Stimulated activated CD8-positive, alpha-beta memory T cell treated with anti-CD3 and anti-CD28 coated beads, Interleukin-15, amount 100 ng/mL, for 24 hours (primary cell): ENCODE results near the gene FES.

ENCODE experiments used
- DNase-seq: peaks from one replicate; pipeline ENCODE4 v3.0.0-alpha.2; 2020; ENCODE audit warnings: low read depth

FES gene

GRCh38 chr15:90876046-90876445 is 8.3 kb upstream of the FES start:
- no peak for DNase-seq

GRCh38 chr15:90876512-90877170 is 7.7 kb upstream of the FES start:
- DNase-seq = no peak

GRCh38 chr15:90877315-90877714 is 7.0 kb upstream of the FES start:
- no peak for DNase-seq

GRCh38 chr15:90877996-90878395 is 6.3 kb upstream of the FES start:
- no peak for DNase-seq

GRCh38 chr15:90878660-90879059 is 5.6 kb upstream of the FES start:
- no peak for DNase-seq

GRCh38 chr15:90879730-90880366 is 4.5 kb upstream of the FES start:
- no peak for DNase-seq

GRCh38 chr15:90880381-90881145 is 3.7 kb upstream of the FES start:
- DNase-seq = no peak

- DNase-seq = no peak
These were observed 2.9 kb upstream of the FES start for GRCh38 chr15:90881181-90881977.

- no peak for DNase-seq
These were observed 2.2 kb upstream of the FES start for GRCh38 chr15:90881978-90882721.

- DNase-seq = no peak
These were observed 1.4 kb upstream of the FES start for GRCh38 chr15:90882781-90883525.

- no peak for DNase-seq
These were observed 753 bp upstream of the FES start for GRCh38 chr15:90883526-90883975.

GRCh38 chr15:90884719-90885431 is 571 bp downstream of the FES start:
- DNase-seq = no peak

GRCh38 chr15:90885432-90886290 is 1.4 kb downstream of the FES start:
- peak; percentile 74 for DNase-seq

GRCh38 chr15:90886291-90886614 is 1.9 kb downstream of the FES start:
- DNase-seq = no peak

- DNase-seq = no peak
These were observed 2.8 kb downstream of the FES start for GRCh38 chr15:90887037-90887481.

GRCh38 chr15:90889313-90889730 is 5.0 kb downstream of the FES start:
- DNase-seq = no peak

- no peak for DNase-seq
These were observed 5.6 kb downstream of the FES start for GRCh38 chr15:90889736-90890456.

GRCh38 chr15:90890839-90891238 is 6.5 kb downstream of the FES start:
- DNase-seq = no peak
